Measurements from ENCODE around the gene ABCB11.

Gene ABCB11

GRCh38 chr2:168971261-168971660 is 59.9 kb downstream of the ABCB11 start:
- no peak overlapping the region for H3K9ac ChIP-seq (ENCODE audit: low read length)
- no peak overlapping the region for H3K27ac ChIP-seq (ENCODE audit: low read length)
- no peaks in the 10 kb centered on the region for H4K20me1 ChIP-seq (ENCODE audit: insufficient read depth, low read length)
- no peak overlapping the region for H2AFZ ChIP-seq (ENCODE audit: low read length)
- TF ChIP-seq EZH2phosphoT487 (IDR thresholded peaks at IDR 0.05; ENCODE audit: low read length), result no peak
- TF ChIP-seq CTCF (IDR thresholded peaks at IDR 0.05; ENCODE audit: low read length), result no peak
- TF ChIP-seq EZH2 (optimal IDR thresholded peaks at IDR 0.05; ENCODE audit: low read depth, low read length), result no peak
- no peaks in the 10 kb centered on the region for H3F3A ChIP-seq (ENCODE audit: insufficient read depth, low read length)
- H3K36me3 ChIP-seq (replicated peaks; ENCODE audit: insufficient read depth, low read length), result no peaks in the 10 kb centered on the region
- H3K27me3 ChIP-seq (replicated peaks; ENCODE audit: insufficient read depth, low read length), result no peaks in the 10 kb centered on the region
- no peaks in the 10 kb centered on the region for H3K79me2 ChIP-seq (ENCODE audit: low read length)
- H3K4me1 ChIP-seq (ENCODE audit: low read length), result no peaks in the 10 kb centered on the region
- H3K9me2 ChIP-seq (replicated peaks; ENCODE audit: insufficient read depth, low read length), result no peaks in the 10 kb centered on the region
- H3K4me3 ChIP-seq (ENCODE audit: low read length), result no peak overlapping the region
- H3K4me2 ChIP-seq (ENCODE audit: low read depth, low read length), result no peak overlapping the region
- no peak for DNase-seq
- H3K9me3 ChIP-seq (replicated peaks; ENCODE audit: insufficient read depth, low read length), result no peaks in the 10 kb centered on the region

- no peaks in the 10 kb centered on the region for H3K36me3 ChIP-seq (replicated peaks; ENCODE audit: insufficient read depth, low read length)
- H3K27ac ChIP-seq (ENCODE audit: low read length), result no peak overlapping the region
- no peak overlapping the region for H2AFZ ChIP-seq (ENCODE audit: low read length)
- no peak overlapping the region for H3K9ac ChIP-seq (ENCODE audit: low read length)
- no peaks in the 10 kb centered on the region for H3K9me3 ChIP-seq (replicated peaks; ENCODE audit: insufficient read depth, low read length)
- no peaks in the 10 kb centered on the region for H3K79me2 ChIP-seq (ENCODE audit: low read length)
- DNase-seq, result no peak
- no peak overlapping the region for H3K4me2 ChIP-seq (ENCODE audit: low read depth, low read length)
- no peaks in the 10 kb centered on the region for H3K9me2 ChIP-seq (replicated peaks; ENCODE audit: insufficient read depth, low read length)
- no peaks in the 10 kb centered on the region for H3K4me1 ChIP-seq (ENCODE audit: low read length)
- H4K20me1 ChIP-seq (ENCODE audit: insufficient read depth, low read length), result no peaks in the 10 kb centered on the region
- TF ChIP-seq EZH2phosphoT487 (IDR thresholded peaks at IDR 0.05; ENCODE audit: low read length), result no peak
- H3F3A ChIP-seq (ENCODE audit: insufficient read depth, low read length), result no peaks in the 10 kb centered on the region
- H3K4me3 ChIP-seq (ENCODE audit: low read length), result no peak overlapping the region
- no peaks in the 10 kb centered on the region for H3K27me3 ChIP-seq (replicated peaks; ENCODE audit: insufficient read depth, low read length)
Measured at GRCh38 chr2:168970711-168971233, 60.4 kb downstream of the ABCB11 start.

- Histone ChIP-seq H3K79me2 (ENCODE audit: low read length) (no peaks in the 10 kb centered on the region), H3K27me3 (replicated peaks; ENCODE audit: insufficient read depth, low read length) (no peaks in the 10 kb centered on the region), H3K27ac (ENCODE audit: low read length) (no peak overlapping the region), H4K20me1 (ENCODE audit: insufficient read depth, low read length) (no peaks in the 10 kb centered on the region), H3K4me1 (ENCODE audit: low read length) (no peaks in the 10 kb centered on the region), H3F3A (ENCODE audit: insufficient read depth, low read length) (no peaks in the 10 kb centered on the region), H3K9ac (ENCODE audit: low read length) (no peak overlapping the region), H3K9me2 (replicated peaks; ENCODE audit: insufficient read depth, low read length) (no peaks in the 10 kb centered on the region), H3K9me3 (replicated peaks; ENCODE audit: insufficient read depth, low read length) (no peaks in the 10 kb centered on the region), H3K4me2 (ENCODE audit: low read depth, low read length) (no peak overlapping the region), H3K4me3 (ENCODE audit: low read length) (no peak overlapping the region), H2AFZ (ENCODE audit: low read length) (no peak overlapping the region), H3K36me3 (replicated peaks; ENCODE audit: insufficient read depth, low read length) (no peaks in the 10 kb centered on the region)
- no peak for DNase-seq
- TF ChIP-seq CTCF (IDR thresholded peaks at IDR 0.05; ENCODE audit: low read length), result no peak
- no peak for TF ChIP-seq EZH2phosphoT487 (IDR thresholded peaks at IDR 0.05; ENCODE audit: low read length)
- TF ChIP-seq EZH2 (optimal IDR thresholded peaks at IDR 0.05; ENCODE audit: low read depth, low read length), result no peak
Measured at GRCh38 chr2:168969865-168970264, 61.3 kb downstream of the ABCB11 start.

- no peaks in the 10 kb centered on the region for H3K9me2 ChIP-seq (replicated peaks; ENCODE audit: insufficient read depth, low read length)
- no peaks in the 10 kb centered on the region for H3K9me3 ChIP-seq (replicated peaks; ENCODE audit: insufficient read depth, low read length)
- H3F3A ChIP-seq (ENCODE audit: insufficient read depth, low read length), result no peaks in the 10 kb centered on the region
- no peak overlapping the region for H3K4me2 ChIP-seq (ENCODE audit: low read depth, low read length)
- H3K4me1 ChIP-seq (ENCODE audit: low read length), result no peaks in the 10 kb centered on the region
- no peak overlapping the region for H2AFZ ChIP-seq (ENCODE audit: low read length)
- H3K36me3 ChIP-seq (replicated peaks; ENCODE audit: insufficient read depth, low read length), result no peaks in the 10 kb centered on the region
- no peak overlapping the region for H3K4me3 ChIP-seq (ENCODE audit: low read length)
- DNase-seq, result no peak
- no peak overlapping the region for H3K27ac ChIP-seq (ENCODE audit: low read length)
- no peaks in the 10 kb centered on the region for H4K20me1 ChIP-seq (ENCODE audit: insufficient read depth, low read length)
- no peak overlapping the region for H3K9ac ChIP-seq (ENCODE audit: low read length)
- no peaks in the 10 kb centered on the region for H3K27me3 ChIP-seq (replicated peaks; ENCODE audit: insufficient read depth, low read length)
- no peaks in the 10 kb centered on the region for H3K79me2 ChIP-seq (ENCODE audit: low read length)
- no peak for TF ChIP-seq EZH2 (optimal IDR thresholded peaks at IDR 0.05; ENCODE audit: low read depth, low read length)
- no peak for TF ChIP-seq CTCF (IDR thresholded peaks at IDR 0.05; ENCODE audit: low read length)
- TF ChIP-seq EZH2phosphoT487 (IDR thresholded peaks at IDR 0.05; ENCODE audit: low read length), result no peak
Measured at GRCh38 chr2:168968342-168968741, 62.8 kb downstream of the ABCB11 start.
